Tracheal epithelial cell (primary cell): ENCODE results near the gene RPAP2. TPM values are rescaled to one million over a fixed set of nuclear protein-coding genes. Genes with fewer than 3 reads are reported as not detected.

Experiments
- total RNA-seq: library from RNA; depleted of rRNA; stranded (reverse); fragments of >200 nt; gene quantifications from 2 replicates; pipeline ENCODE4 v1.2.1, GENCODE V29; 2014

The RPAP2 gene
- total RNA-seq: 9.4 and 15.3 TPM in 2 replicates

DNA sequence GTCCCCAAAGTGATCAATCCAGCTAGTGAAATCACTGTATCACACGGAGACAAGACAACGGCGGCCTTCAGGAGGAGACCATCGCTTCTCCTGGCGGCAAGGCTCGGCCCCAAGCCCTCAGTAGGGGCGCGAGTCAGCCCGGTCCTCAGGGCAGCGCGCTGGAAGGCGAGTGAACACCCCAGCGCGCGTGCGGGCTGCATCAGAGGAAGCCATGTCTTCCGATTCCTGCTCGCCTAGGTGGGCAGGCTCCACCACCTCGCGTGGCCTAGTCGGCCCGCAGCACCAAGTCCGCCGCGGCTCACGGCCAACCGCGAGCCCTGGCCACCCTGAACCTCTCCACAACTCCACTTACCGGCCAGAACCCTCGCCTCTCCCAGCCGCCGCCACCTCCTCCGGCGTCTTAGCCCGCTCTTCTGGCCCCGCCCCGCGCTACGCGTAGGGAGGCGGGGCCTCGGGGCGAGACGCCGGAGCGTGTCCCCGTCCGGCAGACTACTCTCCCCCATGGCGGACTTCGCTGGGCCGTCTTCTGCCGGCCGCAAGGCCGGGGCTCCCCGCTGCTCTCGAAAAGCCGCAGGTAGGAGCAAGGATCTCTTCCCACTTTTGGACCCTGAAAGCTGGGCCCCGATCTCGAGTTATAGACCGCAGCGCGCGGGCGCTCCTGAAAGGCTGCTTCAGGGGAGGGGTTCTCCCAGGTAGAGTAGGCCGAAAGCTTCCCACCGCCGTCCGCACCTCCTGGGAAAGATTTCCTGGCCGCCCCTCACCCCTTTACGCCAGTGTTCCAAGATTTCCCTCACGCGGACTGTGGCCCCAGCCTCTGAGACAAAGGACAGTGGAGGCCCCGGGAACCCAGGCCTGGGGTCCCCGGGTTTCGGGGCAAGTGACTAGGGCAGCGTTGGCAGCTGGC lies at the start of gene RPAP2, which contains the start of gene GLMN:
RPAP2 (plus strand) TSS at position 487 of the 904 bp plus-strand sequence; CDS start at position 502, 15 bp downstream.
GLMN (minus strand) TSS at position 415 of the 904 bp plus-strand sequence. CDS start 988 bp downstream, outside the sequence.

Other genes with a start within 250 kb of the RPAP2 start
- gene SETSIP, start 223.6 kb upstream of the RPAP2 start, total RNA-seq: 0.48 TPM in 1 of 2 replicates, not detected in the other
- 3.6 and 4.3 TPM in 2 replicates for gene BTBD8, start 218.7 kb upstream of the RPAP2 start, total RNA-seq
- not detected in 2 replicates for gene C1orf146, start 81.1 kb upstream of the RPAP2 start, total RNA-seq
- gene GLMN, start 72 bp upstream of the RPAP2 start, total RNA-seq: 4.8 and 9.8 TPM in 2 replicates
- gene GFI1, start 187.9 kb downstream of the RPAP2 start, total RNA-seq: 0.24 TPM in 1 of 2 replicates, not detected in the other